Testis (tissue), 3 donors: ENCODE data around the gene ABHD16A. TPM values are rescaled to one million over a fixed set of nuclear protein-coding genes. Genes with fewer than 3 reads are reported as not detected.

Experiments used
- DNase-seq: peaks from one replicate; pipeline ENCODE4 v3.0.0-alpha.2; 2019
- H3K27ac ChIP-seq, 2 donors: fragments of 200-600 bp; sonication (generic); one replicate each; pipeline ENCODE4 v1.5.1; 2019
- H3K27me3 ChIP-seq: fragments of 200-600 bp; sonication (generic); one replicate; pipeline ENCODE4 v1.5.1; 2019
- H3K36me3 ChIP-seq: fragments of 200-600 bp; sonication (generic); one replicate; pipeline ENCODE4 v1.5.1; 2017; ENCODE audit warnings: low read depth; ENCODE audit errors: missing control alignments
- H3K4me1 ChIP-seq: fragments of 200-600 bp; sonication (generic); one replicate; pipeline ENCODE4 v1.5.1; 2019
- H3K4me3 ChIP-seq, 2 donors: fragments of 200-600 bp; sonication (generic); one replicate each; pipeline ENCODE4 v1.5.1; 2017 to 2019
- H3K9me3 ChIP-seq: fragments of 200-600 bp; sonication (generic); one replicate; pipeline ENCODE4 v1.5.1; 2017
- POLR2A ChIP-seq: fragments of 450-650 bp; IDR thresholded peaks from one replicate; pipeline ENCODE4 v1.6.1; 2017; ENCODE audit warnings: antibody characterized with exemption, mild to moderate bottlenecking, moderate library complexity
- WGBS, 2 donors: methylation state at CpG; one replicate each; pipeline ENCODE4 v1.1.5; 2018; 5-methylcytosine and 5-hydroxymethylcytosine counted together
- intact Hi-C: fragments of 100-400 bp; cut with DNase I; formaldehyde crosslinking; loops from one replicate; pipeline ENCODE4 v1.15.1; 2023; ENCODE audit warnings: low total_unique reads
- polyA plus RNA-seq: library from polyadenylated mRNA; stranded (reverse); fragments of 350-450 nt; fragmentation: Illumina TruSeq; extraction: RNeasy Lipid Tissue Mini Kit (QIAGEN cat#74804); gene quantifications from one replicate; pipeline ENCODE4 v1.2.3, GENCODE V29; 2014; ENCODE audit warnings: low read depth, low replicate concordance; ENCODE audit not compliant: insufficient read depth
- total RNA-seq, 2 donors: library from RNA; depleted of rRNA; stranded (reverse); fragments of >200 nt; gene quantifications; one replicate each; pipeline ENCODE4 v1.2.3, GENCODE V29; 2016
- TF ChIP-seq, protein P1 (sequence below), 3 experiments: fragments of 450-650 bp in 2 of 3; fragments of 200-600 bp in 1 of 3; sonication (generic) in 1 of 3; IDR thresholded peaks; one replicate each; pipeline ENCODE4 v1.5.1; 2016 to 2019; ENCODE audit warnings: antibody characterized with exemption in 3 of 3, mild to moderate bottlenecking in 2 of 3, moderate library complexity in 1 of 3

ABHD16A gene
- total and polyA plus RNA-seq, 3 donors from 2014 or later, result 77.0 to 108 (median 85.9) TPM

DNA sequence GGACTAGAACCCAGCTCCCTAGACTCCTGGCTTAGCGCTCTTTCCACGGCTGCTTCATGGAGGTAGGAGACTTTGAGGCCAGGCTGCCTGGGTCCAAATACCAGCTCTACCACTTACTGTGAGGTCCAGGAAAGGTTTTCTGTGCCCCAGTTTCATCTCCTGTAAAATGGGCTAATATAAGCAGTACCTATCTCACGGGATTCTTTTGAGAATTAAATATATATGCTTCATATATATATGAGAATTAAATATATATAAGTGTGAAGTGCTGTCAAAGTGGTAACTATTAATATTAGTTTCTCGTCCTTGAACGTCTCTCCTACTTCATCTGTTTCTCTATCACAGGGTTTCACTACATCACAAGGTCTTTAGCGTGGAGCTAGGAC is 12.1 kb downstream of the ABHD16A start:
- no peaks in the 10 kb centered on the region for H3K9me3 ChIP-seq
- no peak overlapping the region for H3K27ac ChIP-seq
- intact Hi-C loops, result no loop called here
- DNase-seq, result no peak
- H3K4me1 ChIP-seq, result peaks cover 4% of the 10 kb centered on the region
- no peaks in the 10 kb centered on the region for H3K27me3 ChIP-seq
- TF ChIP-seq, protein P1, sequence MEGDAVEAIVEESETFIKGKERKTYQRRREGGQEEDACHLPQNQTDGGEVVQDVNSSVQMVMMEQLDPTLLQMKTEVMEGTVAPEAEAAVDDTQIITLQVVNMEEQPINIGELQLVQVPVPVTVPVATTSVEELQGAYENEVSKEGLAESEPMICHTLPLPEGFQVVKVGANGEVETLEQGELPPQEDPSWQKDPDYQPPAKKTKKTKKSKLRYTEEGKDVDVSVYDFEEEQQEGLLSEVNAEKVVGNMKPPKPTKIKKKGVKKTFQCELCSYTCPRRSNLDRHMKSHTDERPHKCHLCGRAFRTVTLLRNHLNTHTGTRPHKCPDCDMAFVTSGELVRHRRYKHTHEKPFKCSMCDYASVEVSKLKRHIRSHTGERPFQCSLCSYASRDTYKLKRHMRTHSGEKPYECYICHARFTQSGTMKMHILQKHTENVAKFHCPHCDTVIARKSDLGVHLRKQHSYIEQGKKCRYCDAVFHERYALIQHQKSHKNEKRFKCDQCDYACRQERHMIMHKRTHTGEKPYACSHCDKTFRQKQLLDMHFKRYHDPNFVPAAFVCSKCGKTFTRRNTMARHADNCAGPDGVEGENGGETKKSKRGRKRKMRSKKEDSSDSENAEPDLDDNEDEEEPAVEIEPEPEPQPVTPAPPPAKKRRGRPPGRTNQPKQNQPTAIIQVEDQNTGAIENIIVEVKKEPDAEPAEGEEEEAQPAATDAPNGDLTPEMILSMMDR (IDR thresholded peaks at IDR 0.05), result no peak
- no peak for TF ChIP-seq POLR2A
- no peaks in the 10 kb centered on the region for H3K36me3 ChIP-seq
- WGBS, 2 donors, result 89 to 90% methylated on average over 6 of the region's 6 CpGs
- no peak overlapping the region for H3K4me3 ChIP-seq

DNA sequence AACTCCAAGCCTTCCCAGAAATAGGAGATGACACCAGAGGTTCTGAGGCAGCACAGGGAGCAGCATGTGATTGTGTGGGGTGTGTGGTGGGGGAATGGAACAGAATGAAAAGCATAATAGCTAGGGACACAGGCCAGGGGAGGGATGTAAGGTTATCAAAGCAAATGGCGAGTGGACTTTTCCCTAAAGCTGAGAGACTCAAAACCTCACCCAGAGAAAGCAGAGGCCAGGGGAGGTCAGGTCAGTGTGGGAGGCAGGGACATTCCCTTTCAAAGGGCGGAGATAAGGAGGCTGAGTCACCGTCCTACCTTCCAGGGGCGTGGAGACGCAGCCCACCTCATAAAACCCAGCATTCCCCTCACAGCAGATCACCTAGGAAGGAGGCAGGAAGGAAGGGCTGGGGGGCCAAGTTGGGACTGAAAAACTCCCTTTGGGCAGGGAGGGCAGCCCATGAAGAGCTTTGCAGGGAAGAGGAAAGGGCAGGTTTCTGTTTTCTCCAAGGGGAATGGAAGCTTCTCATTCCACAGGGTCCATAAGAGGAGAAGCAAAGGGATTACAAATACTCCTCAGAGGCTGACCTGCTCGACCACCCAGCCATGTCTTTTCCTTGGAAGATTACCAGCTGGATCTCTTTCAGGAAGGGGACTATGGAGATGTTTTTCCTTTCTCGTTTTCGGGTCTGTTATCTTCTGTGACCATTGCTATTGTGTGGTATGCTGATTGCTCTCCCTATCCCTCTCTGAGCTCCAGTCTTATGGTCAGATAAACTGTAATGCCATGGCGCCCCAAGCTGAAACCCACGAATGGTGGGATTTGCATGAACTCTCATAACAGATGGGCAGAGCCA is 12.7 kb downstream of the ABHD16A start:
- intact Hi-C loops, result no loop called here
- Histone ChIP-seq H3K4me1 (peaks cover 4% of the 10 kb centered on the region), H3K4me3 (no peak overlapping the region), H3K36me3 (no peaks in the 10 kb centered on the region), H3K9me3 (no peaks in the 10 kb centered on the region), H3K27ac (no peak overlapping the region), H3K27me3 (no peaks in the 10 kb centered on the region)
- DNase-seq, result no peak
- 52 to 65% methylated on average over 10 of the region's 10 CpGs for WGBS, 2 donors
- TF ChIP-seq, protein P1 (IDR thresholded peaks at IDR 0.05), result no peak
- TF ChIP-seq POLR2A, result no peak

DNA sequence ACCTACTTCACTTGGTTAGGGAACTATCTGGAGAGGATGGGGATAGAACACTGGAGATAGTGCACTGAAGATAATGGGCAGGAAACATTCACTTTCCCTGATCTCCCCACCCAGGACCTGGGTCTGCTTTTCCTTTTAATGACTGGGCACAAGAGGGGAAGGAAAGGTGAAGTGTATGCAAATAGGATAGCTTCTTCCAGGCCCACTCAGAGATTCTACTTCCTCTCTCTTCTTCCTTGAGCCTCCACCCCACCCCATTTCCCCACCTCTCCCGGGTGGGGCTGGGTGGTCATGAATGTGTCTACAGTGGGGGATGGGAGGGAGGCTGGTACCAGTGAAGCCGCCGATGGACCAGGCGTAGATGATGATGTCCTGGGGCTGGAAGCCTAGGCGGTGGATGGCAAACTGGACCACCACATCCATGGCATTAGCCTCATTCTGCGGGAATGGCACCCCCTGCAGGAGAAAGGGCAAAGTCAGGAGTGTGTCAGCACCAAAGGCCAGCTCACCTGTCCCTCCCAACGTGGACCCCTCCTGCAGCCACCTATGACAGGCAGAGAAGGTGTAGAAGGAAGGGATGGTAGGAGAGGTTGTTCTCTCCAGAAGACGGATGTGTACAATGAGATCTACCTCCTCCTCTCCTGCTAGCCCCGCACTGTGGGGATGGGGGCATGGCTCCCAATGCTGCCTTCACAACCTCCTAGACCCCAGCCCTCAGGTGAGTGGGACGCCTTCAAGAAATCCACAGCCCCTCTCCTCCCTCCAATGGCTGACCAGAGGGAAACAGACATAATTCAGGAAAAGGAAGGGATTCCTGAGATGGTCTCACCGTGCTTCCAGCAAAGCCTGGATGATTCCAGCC is 13.6 kb downstream of the ABHD16A start:
- Histone ChIP-seq H3K36me3 (no peaks in the 10 kb centered on the region), H3K27ac (no peak overlapping the region), H3K4me1 (peaks cover 4% of the 10 kb centered on the region), H3K27me3 (no peaks in the 10 kb centered on the region), H3K4me3 (no peak overlapping the region), H3K9me3 (no peaks in the 10 kb centered on the region)
- no peak for DNase-seq
- TF ChIP-seq, protein P1 (IDR thresholded peaks at IDR 0.05), result peak in 1 of 3 experiments; percentile 23
- TF ChIP-seq POLR2A, result no peak
- intact Hi-C loops, result no loop called here
- 79 to 84% methylated on average over 8 to 11 of the region's 11 CpGs for WGBS, 2 donors

DNA sequence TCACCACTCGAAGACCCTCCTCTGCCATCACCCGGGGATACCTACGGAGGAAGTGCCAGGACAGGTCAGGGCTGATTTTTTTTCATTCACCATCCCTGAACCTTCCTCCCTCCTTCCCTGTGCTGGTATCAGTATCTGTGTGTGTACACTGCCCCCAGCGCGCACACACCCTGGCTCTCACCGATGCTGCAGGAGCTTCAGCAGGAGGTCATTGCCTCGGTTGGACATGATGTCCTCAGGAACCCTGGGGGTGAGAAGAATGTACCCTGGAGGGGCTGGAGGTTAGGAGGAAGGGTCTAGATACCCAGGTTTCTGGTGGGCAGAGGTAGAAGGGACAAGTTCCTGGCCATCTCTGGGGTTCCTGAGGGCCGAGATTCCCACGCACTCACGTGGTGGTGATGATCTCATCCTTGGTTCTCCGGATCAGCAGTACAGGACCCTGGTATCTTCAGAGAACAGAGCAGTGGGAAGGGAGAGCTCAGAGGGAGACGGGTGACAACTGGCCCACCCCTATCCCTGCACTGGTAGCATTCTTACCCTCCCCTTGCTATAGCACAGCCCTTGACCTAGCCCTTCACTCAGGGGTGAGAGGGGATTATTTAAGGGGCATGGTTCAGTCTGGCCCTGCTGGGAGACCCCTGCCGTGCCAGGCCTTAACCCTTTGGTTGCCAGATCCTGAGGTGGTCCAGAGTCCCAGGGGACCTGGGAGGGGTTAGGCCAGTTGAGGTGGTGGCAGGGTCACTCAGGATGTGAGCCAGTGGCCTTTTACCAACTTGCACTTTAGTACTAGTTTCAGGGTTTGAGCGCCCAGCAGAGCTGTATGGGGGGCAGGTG is 15.0 kb downstream of the ABHD16A start:
- intact Hi-C loops, result no loop called here
- Histone ChIP-seq H3K27me3 (no peaks in the 10 kb centered on the region), H3K27ac (no peak overlapping the region), H3K9me3 (no peaks in the 10 kb centered on the region), H3K4me1 (peaks cover 4% of the 10 kb centered on the region), H3K4me3 (no peak overlapping the region), H3K36me3 (no peaks in the 10 kb centered on the region)
- TF ChIP-seq POLR2A, result no peak
- TF ChIP-seq, protein P1 (IDR thresholded peaks at IDR 0.05), result no peak
- DNase-seq, result no peak
- 81 to 95% methylated on average over 10 to 14 of the region's 14 CpGs for WGBS, 2 donors
